GM12864 (cell line): Measurements from ENCODE around the gene SEMA3D.

Experiments
- DNase-seq: peaks from one replicate; pipeline ENCODE4 v3.0.0-alpha.2; 2011; ENCODE audit warnings: low read depth
- H3K4me3 ChIP-seq: 2 replicates; pipeline ENCODE4 v1.5.1; 2011; ENCODE audit warnings: mild to moderate bottlenecking, low read depth, low read length, control low read depth
- TF ChIP-seq, protein P1 (sequence below): IDR thresholded peaks from 2 replicates; pipeline ENCODE4 v1.5.1; 2011; ENCODE audit warnings: low read depth, mild to moderate bottlenecking, moderate library complexity, low read length, control low read depth, inconsistent platforms; ENCODE audit errors: missing control alignments

Gene SEMA3D

DNA sequence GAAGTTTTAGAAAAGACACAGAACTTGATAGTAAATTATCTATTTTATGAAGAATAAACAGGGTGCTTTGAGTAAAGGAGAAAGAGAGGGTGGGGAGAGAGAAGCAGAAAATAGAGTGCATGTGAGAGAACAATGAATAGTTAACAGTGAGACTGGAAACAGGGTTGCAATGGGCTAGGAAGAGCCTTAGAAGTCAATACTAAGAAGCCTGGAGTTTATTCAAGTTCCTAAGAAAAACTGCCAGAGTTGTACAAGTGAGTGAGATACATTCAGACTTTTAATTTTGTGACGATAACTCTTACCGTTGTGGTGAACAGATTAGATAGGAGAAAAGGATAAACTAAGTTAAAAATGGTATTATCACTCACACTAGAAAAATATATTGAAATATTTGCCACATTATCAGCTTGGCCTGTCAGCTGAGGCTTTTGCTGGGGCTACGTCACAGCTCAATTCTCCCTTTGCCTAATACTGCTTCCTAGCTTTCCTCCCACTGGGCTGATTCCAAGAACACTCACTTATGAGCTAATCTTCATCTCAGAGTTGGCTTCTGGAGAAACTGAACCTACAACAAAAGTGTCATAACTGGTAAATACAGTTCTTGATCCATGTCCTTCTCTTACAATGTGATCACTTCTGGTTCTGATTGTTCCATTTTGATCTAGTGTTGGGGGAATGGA is 92.7 kb downstream of the SEMA3D start:
- TF ChIP-seq, protein P1, sequence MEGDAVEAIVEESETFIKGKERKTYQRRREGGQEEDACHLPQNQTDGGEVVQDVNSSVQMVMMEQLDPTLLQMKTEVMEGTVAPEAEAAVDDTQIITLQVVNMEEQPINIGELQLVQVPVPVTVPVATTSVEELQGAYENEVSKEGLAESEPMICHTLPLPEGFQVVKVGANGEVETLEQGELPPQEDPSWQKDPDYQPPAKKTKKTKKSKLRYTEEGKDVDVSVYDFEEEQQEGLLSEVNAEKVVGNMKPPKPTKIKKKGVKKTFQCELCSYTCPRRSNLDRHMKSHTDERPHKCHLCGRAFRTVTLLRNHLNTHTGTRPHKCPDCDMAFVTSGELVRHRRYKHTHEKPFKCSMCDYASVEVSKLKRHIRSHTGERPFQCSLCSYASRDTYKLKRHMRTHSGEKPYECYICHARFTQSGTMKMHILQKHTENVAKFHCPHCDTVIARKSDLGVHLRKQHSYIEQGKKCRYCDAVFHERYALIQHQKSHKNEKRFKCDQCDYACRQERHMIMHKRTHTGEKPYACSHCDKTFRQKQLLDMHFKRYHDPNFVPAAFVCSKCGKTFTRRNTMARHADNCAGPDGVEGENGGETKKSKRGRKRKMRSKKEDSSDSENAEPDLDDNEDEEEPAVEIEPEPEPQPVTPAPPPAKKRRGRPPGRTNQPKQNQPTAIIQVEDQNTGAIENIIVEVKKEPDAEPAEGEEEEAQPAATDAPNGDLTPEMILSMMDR, result no peak
- no peak overlapping the region for H3K4me3 ChIP-seq
- DNase-seq, result no peak

DNA sequence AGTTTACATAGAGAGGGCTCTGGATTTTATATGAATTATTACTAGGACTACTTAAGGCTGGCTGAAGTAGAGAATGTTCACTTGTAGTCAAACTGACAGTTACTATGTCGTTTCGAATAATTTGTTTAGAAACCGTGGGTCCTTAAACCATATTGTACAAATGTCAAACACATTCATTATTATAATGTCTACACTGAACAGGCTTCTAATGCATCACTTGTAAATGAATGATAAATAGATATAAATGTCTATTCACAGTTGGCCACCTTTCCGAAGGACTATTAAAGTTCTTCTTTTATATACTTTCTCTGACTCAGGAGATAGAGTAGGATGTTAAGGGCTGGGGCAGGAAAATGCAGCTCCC is 95.3 kb downstream of the SEMA3D start:
- DNase-seq, result no peak
- TF ChIP-seq, protein P1, result no peak
- H3K4me3 ChIP-seq, result no peak overlapping the region

DNA sequence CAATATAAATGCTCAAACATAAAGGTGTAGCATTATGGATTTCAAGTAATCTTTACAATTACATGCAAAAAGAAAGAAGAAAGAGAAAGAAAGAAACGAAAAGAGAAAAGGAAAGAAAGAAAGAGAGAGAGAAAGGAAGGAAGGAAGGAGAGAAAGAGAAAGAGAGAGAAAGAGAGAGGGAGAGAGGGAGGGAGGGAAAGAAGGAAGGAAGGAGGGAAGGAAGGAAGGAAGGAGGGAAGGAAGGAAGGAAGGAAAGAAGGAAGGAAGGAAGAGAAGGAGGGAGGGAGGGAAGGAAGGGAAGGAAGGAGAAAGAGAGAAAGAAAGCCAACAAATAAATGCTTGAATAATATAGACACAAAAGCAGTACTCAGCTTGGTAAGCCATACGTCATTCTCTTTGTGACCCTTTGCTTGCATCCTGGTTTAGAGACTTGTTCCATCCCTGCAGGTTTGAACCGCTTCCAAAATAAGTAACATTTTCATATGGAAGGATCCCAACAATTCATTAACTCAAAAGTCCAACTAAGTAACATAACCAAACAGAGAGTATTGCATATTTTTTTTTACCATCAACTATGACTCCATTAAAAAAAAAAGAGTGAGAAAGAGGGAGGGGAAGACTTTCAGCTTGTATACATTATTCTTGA is 95.8 kb downstream of the SEMA3D start:
- TF ChIP-seq, protein P1, result no peak
- no peak overlapping the region for H3K4me3 ChIP-seq

DNA sequence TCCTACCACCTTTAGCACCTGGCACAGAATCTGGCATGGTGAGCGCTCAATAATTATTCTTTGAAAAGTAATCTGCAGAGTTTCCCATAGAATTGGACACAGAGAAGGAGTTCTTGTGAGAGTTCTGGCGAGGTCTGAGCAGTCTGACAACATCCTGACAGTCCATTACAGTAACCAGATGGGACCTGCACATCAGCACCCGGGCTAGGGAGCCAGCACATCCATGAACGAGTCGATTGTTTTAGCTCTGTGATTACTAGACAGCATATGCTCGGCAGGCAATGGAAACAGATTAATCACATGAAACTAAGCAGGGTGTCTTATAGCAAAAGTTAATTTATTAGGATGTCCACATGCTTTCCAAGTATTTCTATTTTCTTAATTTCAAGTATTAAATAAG is 96.7 kb downstream of the SEMA3D start:
- DNase-seq, result no peak
- TF ChIP-seq, protein P1, result no peak
- H3K4me3 ChIP-seq, result no peak overlapping the region

More for the DNA sequence above, 95.8 kb downstream of the SEMA3D start:
- no peak for DNase-seq

DNA sequence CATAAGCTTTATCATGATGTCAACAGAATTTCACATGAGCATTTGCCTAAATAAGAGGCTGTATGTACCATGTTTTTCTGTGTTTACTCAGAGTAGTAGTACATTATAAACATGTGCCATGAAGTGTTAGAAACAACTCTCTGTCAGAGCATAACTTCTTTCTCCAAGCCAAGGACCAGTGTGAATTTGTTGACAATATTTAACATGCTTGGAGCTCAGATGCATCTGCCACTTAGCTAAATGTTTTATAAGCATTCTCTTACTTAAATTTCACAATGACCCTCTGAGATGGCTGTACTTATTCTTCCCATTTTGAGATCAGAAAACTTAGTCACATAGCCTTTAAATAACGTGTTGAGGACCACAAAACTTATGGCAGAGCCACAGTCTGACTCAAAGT is 105.0 kb downstream of the SEMA3D start:
- no peak for DNase-seq
- TF ChIP-seq, protein P1, result no peak
- H3K4me3 ChIP-seq, result no peak overlapping the region

DNA sequence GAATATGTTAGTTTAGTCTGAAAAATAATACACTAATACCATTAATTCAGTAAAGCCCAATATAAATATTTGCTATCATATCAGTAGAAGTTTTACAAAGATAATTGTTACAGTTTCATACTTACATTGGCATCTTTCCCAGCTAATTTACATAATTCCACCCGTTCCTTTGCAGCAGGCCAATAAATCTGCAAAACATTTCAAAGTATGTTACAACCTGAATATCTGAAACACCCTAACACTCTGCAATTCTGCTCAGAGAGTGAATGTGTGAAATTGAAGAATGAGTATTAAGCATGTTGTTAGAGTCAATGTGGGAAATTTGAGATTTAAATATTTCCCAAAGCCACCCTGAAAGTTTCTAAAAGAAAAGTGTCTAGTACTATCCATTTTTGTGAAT is 105.5 kb downstream of the SEMA3D start:
- TF ChIP-seq, protein P1, result no peak
- DNase-seq, result no peak
- H3K4me3 ChIP-seq, result no peak overlapping the region

DNA sequence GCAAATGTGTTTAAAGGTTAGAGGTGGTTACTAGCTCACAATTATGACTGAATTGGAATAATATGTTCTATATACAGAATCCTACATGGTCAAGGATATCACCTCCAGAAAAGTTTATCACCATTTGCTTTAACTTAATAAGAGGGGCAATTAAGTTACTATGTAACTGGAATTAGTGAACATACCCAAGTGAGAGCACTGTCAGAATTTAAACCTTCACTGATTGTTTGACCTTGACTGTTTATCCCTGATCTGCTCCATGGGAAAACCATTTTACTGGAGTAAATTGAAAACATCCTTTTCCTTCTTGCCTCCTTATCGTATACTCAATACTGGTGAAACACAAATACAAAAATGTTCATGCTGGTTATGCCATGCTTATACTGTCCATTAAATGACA is 107.4 kb downstream of the SEMA3D start:
- TF ChIP-seq, protein P1, result no peak
- DNase-seq, result no peak
- H3K4me3 ChIP-seq, result no peak overlapping the region
